Middle frontal gyrus (tissue), 1 donor: ENCODE results near the gene PNN.
"Not testable (repeated sequence)": the region's sequence is repeated elsewhere in the genome, so short reads cannot be mapped to it uniquely, and the experiment has no call there.

Experiments
- DNase-seq: peaks from one replicate; pipeline ENCODE4 v3.0.0-alpha.2; 2015; ENCODE audit warnings: low spot score; ENCODE audit errors: extremely low spot score

PNN gene

GRCh38 chr14:39229222-39229543 is 54.1 kb downstream of the PNN start:
- no peak for DNase-seq

GRCh38 chr14:39229601-39230110 is 54.6 kb downstream of the PNN start:
- DNase-seq = no peak

GRCh38 chr14:39230416-39231035 is 55.5 kb downstream of the PNN start:
- DNase-seq = no peak

- DNase-seq = not testable (repeated sequence)
These were observed 56.9 kb downstream of the PNN start for GRCh38 chr14:39231751-39232553.
